AG10803 (cell line): ENCODE results near the gene SLC4A4.

Experiments
- DNase-seq: peaks from one replicate; pipeline ENCODE4 v3.0.0; 2010; ENCODE audit warnings: low read depth
- H3K4me3 ChIP-seq: 2 replicates; pipeline ENCODE4 v1.5.1; 2011; ENCODE audit warnings: mild to moderate bottlenecking, low read length, control low read depth
- CTCF ChIP-seq: conservative IDR thresholded peaks from 2 replicates; pipeline ENCODE4 v1.5.1; 2011; ENCODE audit warnings: mild to moderate bottlenecking, low read length, control low read depth, inconsistent platforms

Gene SLC4A4

GRCh38 chr4:71584585-71584984 is 245.8 kb downstream of the SLC4A4 start:
- TF ChIP-seq CTCF: no peak
- no peak for DNase-seq
- no peak overlapping the region for H3K4me3 ChIP-seq

- no peak for DNase-seq
- no peak overlapping the region for H3K4me3 ChIP-seq
- TF ChIP-seq CTCF: no peak
Observed at GRCh38 chr4:71586087-71586763, 247.4 kb downstream of the SLC4A4 start.

GRCh38 chr4:71587995-71588394 is 249.2 kb downstream of the SLC4A4 start:
- H3K4me3 ChIP-seq: no peak overlapping the region
- DNase-seq: no peak
- TF ChIP-seq CTCF: no peak

GRCh38 chr4:71592793-71593192 is 254.0 kb downstream of the SLC4A4 start:
- H3K4me3 ChIP-seq: no peak overlapping the region
- no peak for TF ChIP-seq CTCF
- DNase-seq: no peak

- H3K4me3 ChIP-seq: no peak overlapping the region
- no peak for TF ChIP-seq CTCF
- no peak for DNase-seq
Observed at GRCh38 chr4:71593311-71593710, 254.5 kb downstream of the SLC4A4 start.

- no peak for TF ChIP-seq CTCF
- DNase-seq: peak; percentile 8
- no peak overlapping the region for H3K4me3 ChIP-seq
Observed at GRCh38 chr4:71595576-71596108, 256.8 kb downstream of the SLC4A4 start.

GRCh38 chr4:71599578-71599977 is 260.8 kb downstream of the SLC4A4 start:
- TF ChIP-seq CTCF: no peak
- no peak for DNase-seq
- H3K4me3 ChIP-seq: no peak overlapping the region
